Measurements from ENCODE around the gene TYK2.

GRCh38 chr19:10418485-10419199 lies 38.3 kb upstream of the TYK2 start:
- TF ChIP-seq CTCF (IDR thresholded peaks at IDR 0.05) (no peak), POLR2A (IDR thresholded peaks at IDR 0.05; ENCODE audit: low read depth) (no peak)
